ENCODE results near the gene HS6ST1.

Gene HS6ST1

GRCh38 chr2:128274218-128274617, 44.5 kb downstream of the HS6ST1 start:
- H3K79me2 ChIP-seq (ENCODE audit: insufficient read depth, low read length) = no peaks in the 10 kb centered on the region
- no peak overlapping the region for H2AFZ ChIP-seq (ENCODE audit: low read length)
- no peaks in the 10 kb centered on the region for H3K9me2 ChIP-seq (ENCODE audit: low read depth, low read length)
- H3K36me3 ChIP-seq (ENCODE audit: insufficient read depth, low read length) = no peaks in the 10 kb centered on the region
- no peak overlapping the region for H3K9ac ChIP-seq (ENCODE audit: low read length)
- H3K27ac ChIP-seq (ENCODE audit: low read depth, low read length, poor library complexity, severe bottlenecking) = no peak overlapping the region
- no peaks in the 10 kb centered on the region for H3K4me1 ChIP-seq (ENCODE audit: insufficient read depth, low read length, severe bottlenecking)
- no peak for TF ChIP-seq EZH2 (IDR thresholded peaks at IDR 0.05; ENCODE audit: borderline replicate concordance, low read length)
- TF ChIP-seq, protein P1, sequence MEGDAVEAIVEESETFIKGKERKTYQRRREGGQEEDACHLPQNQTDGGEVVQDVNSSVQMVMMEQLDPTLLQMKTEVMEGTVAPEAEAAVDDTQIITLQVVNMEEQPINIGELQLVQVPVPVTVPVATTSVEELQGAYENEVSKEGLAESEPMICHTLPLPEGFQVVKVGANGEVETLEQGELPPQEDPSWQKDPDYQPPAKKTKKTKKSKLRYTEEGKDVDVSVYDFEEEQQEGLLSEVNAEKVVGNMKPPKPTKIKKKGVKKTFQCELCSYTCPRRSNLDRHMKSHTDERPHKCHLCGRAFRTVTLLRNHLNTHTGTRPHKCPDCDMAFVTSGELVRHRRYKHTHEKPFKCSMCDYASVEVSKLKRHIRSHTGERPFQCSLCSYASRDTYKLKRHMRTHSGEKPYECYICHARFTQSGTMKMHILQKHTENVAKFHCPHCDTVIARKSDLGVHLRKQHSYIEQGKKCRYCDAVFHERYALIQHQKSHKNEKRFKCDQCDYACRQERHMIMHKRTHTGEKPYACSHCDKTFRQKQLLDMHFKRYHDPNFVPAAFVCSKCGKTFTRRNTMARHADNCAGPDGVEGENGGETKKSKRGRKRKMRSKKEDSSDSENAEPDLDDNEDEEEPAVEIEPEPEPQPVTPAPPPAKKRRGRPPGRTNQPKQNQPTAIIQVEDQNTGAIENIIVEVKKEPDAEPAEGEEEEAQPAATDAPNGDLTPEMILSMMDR (IDR thresholded peaks at IDR 0.05; ENCODE audit: low read length) = no peak
- H3K4me2 ChIP-seq (ENCODE audit: low read length) = no peak overlapping the region
- no peaks in the 10 kb centered on the region for H3K27me3 ChIP-seq (ENCODE audit: insufficient read depth, low read length)
- no peak overlapping the region for H3K4me3 ChIP-seq (ENCODE audit: low read depth, low read length, poor library complexity, severe bottlenecking)
- no peaks in the 10 kb centered on the region for H4K20me1 ChIP-seq (ENCODE audit: insufficient read depth, low read length)
- H3K9me3 ChIP-seq (ENCODE audit: low read length) = peaks cover 6% of the 10 kb centered on the region
- H3F3A ChIP-seq (ENCODE audit: insufficient read depth, low read length) = no peaks in the 10 kb centered on the region

- no peak overlapping the region for H3K9ac ChIP-seq (ENCODE audit: low read length)
- H3K27me3 ChIP-seq (ENCODE audit: insufficient read depth, low read length) = no peaks in the 10 kb centered on the region
- no peaks in the 10 kb centered on the region for H3K79me2 ChIP-seq (ENCODE audit: insufficient read depth, low read length)
- H3K4me2 ChIP-seq (ENCODE audit: low read length) = no peak overlapping the region
- peaks cover 6% of the 10 kb centered on the region for H3K9me3 ChIP-seq (ENCODE audit: low read length)
- TF ChIP-seq, protein P1 (IDR thresholded peaks at IDR 0.05; ENCODE audit: low read length) = no peak
- no peak for TF ChIP-seq EZH2 (IDR thresholded peaks at IDR 0.05; ENCODE audit: borderline replicate concordance, low read length)
- no peaks in the 10 kb centered on the region for H3K4me1 ChIP-seq (ENCODE audit: insufficient read depth, low read length, severe bottlenecking)
- H3K36me3 ChIP-seq (ENCODE audit: insufficient read depth, low read length) = no peaks in the 10 kb centered on the region
- no peaks in the 10 kb centered on the region for H3F3A ChIP-seq (ENCODE audit: insufficient read depth, low read length)
- H3K4me3 ChIP-seq (ENCODE audit: low read depth, low read length, poor library complexity, severe bottlenecking) = no peak overlapping the region
- H3K27ac ChIP-seq (ENCODE audit: low read depth, low read length, poor library complexity, severe bottlenecking) = no peak overlapping the region
- H3K9me2 ChIP-seq (ENCODE audit: low read depth, low read length) = no peaks in the 10 kb centered on the region
- no peak overlapping the region for H2AFZ ChIP-seq (ENCODE audit: low read length)
- H4K20me1 ChIP-seq (ENCODE audit: insufficient read depth, low read length) = no peaks in the 10 kb centered on the region
Observed at GRCh38 chr2:128273469-128274081, 45.1 kb downstream of the HS6ST1 start.

DNA sequence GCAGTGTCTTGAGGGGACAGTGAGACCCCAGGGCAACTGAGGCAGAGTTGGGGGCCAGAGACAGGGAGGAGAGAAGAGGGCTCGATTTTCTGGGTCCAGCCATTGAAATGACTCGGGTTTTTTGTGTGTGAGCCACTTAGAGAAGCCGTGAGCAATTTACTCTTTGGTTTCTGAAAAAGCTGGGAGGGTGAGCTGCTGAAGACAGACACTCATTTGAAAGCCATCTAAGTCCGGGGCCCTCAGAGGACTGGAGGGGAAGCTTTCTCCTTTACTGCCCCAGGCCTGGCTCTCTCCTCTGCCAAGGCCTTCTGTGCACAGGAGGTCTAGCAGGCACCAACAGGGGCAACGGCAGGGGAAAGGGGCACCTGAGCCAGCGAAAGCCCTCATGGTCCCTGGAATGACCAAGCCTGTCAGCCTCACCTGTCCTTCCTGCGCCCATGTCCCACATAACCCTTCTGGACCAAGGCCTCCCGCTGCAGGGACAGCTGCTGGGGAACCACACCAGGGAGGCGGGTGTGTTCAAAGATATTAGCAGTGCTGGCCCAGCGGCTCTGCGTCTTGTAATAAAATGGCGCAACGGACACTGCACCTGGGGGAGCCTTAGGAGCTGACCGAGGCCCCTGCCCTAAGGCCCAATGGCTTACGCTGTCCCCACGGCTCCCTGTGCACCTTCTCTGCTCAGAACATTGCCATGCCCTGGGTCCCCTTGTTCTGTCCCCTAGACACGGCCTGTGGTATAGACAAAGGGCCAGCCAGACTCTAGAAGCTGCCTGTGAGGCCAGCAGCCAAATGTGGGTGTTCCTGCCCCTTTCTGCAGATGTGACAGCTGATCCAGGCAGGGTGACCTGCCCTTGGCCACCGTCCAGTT, 45.8 kb downstream of the HS6ST1 start:
- Histone ChIP-seq H3K27me3 (ENCODE audit: insufficient read depth, low read length) (no peaks in the 10 kb centered on the region), H3K36me3 (ENCODE audit: insufficient read depth, low read length) (no peaks in the 10 kb centered on the region), H3K27ac (ENCODE audit: low read depth, low read length, poor library complexity, severe bottlenecking) (no peak overlapping the region), H3K9ac (ENCODE audit: low read length) (no peak overlapping the region), H3K4me1 (ENCODE audit: insufficient read depth, low read length, severe bottlenecking) (no peaks in the 10 kb centered on the region), H4K20me1 (ENCODE audit: insufficient read depth, low read length) (no peaks in the 10 kb centered on the region), H2AFZ (ENCODE audit: low read length) (no peak overlapping the region), H3F3A (ENCODE audit: insufficient read depth, low read length) (no peaks in the 10 kb centered on the region), H3K79me2 (ENCODE audit: insufficient read depth, low read length) (no peaks in the 10 kb centered on the region), H3K4me3 (ENCODE audit: low read depth, low read length, poor library complexity, severe bottlenecking) (no peak overlapping the region), H3K9me3 (ENCODE audit: low read length) (peaks cover 6% of the 10 kb centered on the region), H3K9me2 (ENCODE audit: low read depth, low read length) (no peaks in the 10 kb centered on the region), H3K4me2 (ENCODE audit: low read length) (no peak overlapping the region)
- TF ChIP-seq EZH2 (IDR thresholded peaks at IDR 0.05; ENCODE audit: borderline replicate concordance, low read length) = no peak
- TF ChIP-seq, protein P1 (IDR thresholded peaks at IDR 0.05; ENCODE audit: low read length) = no peak

All from OCI-LY1 (cell line).